ENCODE data around the gene MKLN1.

DNA sequence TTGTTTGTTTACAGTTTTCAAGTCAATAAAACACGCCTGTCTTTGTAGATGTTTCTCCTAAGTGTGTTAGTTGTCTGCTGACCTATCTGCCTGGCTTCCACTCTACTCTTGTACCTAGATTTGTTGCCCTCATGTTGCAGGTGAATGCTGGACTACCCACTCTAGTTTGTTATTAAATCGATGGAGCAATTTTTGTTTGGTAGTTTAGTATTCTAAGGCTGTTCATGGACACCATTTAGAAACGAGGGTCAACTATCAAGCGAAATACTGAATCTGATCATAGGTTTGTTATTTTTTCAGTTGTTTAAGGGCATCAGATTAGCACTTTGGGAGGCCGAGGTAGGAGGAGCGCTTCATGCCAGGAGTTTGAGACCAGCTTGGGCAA lies 29.1 kb upstream of the MKLN1 start:
- TF ChIP-seq, protein P1, sequence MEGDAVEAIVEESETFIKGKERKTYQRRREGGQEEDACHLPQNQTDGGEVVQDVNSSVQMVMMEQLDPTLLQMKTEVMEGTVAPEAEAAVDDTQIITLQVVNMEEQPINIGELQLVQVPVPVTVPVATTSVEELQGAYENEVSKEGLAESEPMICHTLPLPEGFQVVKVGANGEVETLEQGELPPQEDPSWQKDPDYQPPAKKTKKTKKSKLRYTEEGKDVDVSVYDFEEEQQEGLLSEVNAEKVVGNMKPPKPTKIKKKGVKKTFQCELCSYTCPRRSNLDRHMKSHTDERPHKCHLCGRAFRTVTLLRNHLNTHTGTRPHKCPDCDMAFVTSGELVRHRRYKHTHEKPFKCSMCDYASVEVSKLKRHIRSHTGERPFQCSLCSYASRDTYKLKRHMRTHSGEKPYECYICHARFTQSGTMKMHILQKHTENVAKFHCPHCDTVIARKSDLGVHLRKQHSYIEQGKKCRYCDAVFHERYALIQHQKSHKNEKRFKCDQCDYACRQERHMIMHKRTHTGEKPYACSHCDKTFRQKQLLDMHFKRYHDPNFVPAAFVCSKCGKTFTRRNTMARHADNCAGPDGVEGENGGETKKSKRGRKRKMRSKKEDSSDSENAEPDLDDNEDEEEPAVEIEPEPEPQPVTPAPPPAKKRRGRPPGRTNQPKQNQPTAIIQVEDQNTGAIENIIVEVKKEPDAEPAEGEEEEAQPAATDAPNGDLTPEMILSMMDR (IDR thresholded peaks at IDR 0.05; ENCODE audit: low read length): no peak
- TF ChIP-seq EZH2 (IDR thresholded peaks at IDR 0.05; ENCODE audit: borderline replicate concordance, low read length): no peak

All from OCI-LY1 (cell line).